Measurements from ENCODE around the gene MTUS2.

DNA sequence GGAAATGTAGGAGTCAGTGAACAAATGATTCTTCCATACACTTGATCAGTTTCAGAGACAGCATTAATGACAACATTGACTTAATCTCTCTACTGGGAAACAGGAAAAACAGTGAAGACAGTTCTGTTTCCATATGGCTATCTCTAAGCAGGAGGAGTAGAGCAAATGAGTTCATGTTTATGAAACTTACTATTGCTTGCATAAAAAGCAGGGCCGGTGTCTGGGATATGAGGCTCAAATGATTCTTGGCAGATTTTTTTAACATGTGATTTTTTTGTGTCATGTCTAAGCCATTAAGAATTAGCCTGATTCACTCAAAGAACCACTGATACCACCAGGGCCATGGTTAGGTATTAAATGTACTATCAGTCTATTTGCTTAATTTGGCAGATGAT is 633.5 kb downstream of the MTUS2 start:
- no peak for TF ChIP-seq POLR2A (IDR thresholded peaks at IDR 0.05)
- TF ChIP-seq, protein P1, sequence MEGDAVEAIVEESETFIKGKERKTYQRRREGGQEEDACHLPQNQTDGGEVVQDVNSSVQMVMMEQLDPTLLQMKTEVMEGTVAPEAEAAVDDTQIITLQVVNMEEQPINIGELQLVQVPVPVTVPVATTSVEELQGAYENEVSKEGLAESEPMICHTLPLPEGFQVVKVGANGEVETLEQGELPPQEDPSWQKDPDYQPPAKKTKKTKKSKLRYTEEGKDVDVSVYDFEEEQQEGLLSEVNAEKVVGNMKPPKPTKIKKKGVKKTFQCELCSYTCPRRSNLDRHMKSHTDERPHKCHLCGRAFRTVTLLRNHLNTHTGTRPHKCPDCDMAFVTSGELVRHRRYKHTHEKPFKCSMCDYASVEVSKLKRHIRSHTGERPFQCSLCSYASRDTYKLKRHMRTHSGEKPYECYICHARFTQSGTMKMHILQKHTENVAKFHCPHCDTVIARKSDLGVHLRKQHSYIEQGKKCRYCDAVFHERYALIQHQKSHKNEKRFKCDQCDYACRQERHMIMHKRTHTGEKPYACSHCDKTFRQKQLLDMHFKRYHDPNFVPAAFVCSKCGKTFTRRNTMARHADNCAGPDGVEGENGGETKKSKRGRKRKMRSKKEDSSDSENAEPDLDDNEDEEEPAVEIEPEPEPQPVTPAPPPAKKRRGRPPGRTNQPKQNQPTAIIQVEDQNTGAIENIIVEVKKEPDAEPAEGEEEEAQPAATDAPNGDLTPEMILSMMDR (IDR thresholded peaks at IDR 0.05), result no peak

Data from body of pancreas (tissue), 4 donors.